Measurements from ENCODE around the gene MAP4K4.

The MAP4K4 gene

GRCh38 chr2:101696272-101697123 lies 1.0 kb upstream of the MAP4K4 start:
- Histone ChIP-seq H3K27me3 (ENCODE audit: control insufficient read depth, insufficient read depth, low read length) (no peaks in the 10 kb centered on the region), H3K9ac (ENCODE audit: low read length) (peak overlapping the region; percentile 78), H3K36me3 (ENCODE audit: control insufficient read depth, insufficient read depth, low read length) (no peaks in the 10 kb centered on the region), H3K4me3 (ENCODE audit: low read length) (peak overlapping the region; percentile 15), H3K4me1 (ENCODE audit: control insufficient read depth, insufficient read depth, low read length) (peaks cover 24% of the 10 kb centered on the region), H3K9me3 (ENCODE audit: control insufficient read depth, low read length) (no peaks in the 10 kb centered on the region)

DNA sequence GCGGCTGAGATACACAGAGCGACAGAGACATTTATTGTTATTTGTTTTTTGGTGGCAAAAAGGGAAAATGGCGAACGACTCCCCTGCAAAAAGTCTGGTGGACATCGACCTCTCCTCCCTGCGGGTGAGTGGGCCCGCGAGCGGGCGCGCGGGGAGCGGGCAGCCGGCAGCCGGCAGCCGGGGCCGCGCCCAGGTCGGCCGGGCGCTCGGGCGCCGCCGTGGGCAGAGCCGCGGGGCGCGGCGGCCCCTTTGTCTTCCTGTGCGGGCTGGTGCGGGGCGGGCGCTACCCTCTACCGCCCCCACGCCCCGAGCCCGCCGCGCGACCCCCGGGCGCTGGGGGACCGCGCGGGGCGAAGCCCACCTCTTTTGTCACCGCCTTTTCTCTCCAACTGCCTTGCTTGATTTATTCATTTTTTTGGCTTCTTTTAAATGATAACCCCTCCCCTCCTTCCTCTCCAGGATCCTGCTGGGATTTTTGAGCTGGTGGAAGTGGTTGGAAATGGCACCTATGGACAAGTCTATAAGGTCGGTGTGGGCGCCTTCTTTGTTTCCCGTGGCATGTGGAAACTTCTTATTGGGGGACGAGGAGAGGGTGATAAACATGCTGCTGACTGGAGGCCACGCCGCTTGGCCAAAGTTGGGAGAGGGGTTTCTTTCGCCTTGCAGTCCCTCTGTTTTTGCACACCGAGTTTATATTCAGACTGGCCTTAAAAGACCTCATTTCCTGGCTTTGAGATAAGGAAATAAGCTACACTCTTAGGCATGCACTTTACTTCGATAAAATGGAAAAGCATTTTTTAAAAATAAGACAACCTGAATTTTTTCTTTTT lies 722 bp downstream of the MAP4K4 start:
- no peaks in the 10 kb centered on the region for H3K9me3 ChIP-seq (ENCODE audit: control insufficient read depth, low read length)

GRCh38 chr2:101698844-101699754 lies 1.6 kb downstream of the MAP4K4 start:
- Histone ChIP-seq H3K27me3 (ENCODE audit: control insufficient read depth, insufficient read depth, low read length) (no peaks in the 10 kb centered on the region), H3K4me3 (ENCODE audit: low read length) (peak overlapping the region; percentile 80), H3K9me3 (ENCODE audit: control insufficient read depth, low read length) (no peaks in the 10 kb centered on the region), H3K36me3 (ENCODE audit: control insufficient read depth, insufficient read depth, low read length) (no peaks in the 10 kb centered on the region), H3K9ac (ENCODE audit: low read length) (peak overlapping the region; percentile 88), H3K4me1 (ENCODE audit: control insufficient read depth, insufficient read depth, low read length) (peaks cover 24% of the 10 kb centered on the region)

More for the DNA sequence above, 722 bp downstream of the MAP4K4 start:
- Histone ChIP-seq H3K4me1 (ENCODE audit: control insufficient read depth, insufficient read depth, low read length) (peaks cover 24% of the 10 kb centered on the region), H3K27me3 (ENCODE audit: control insufficient read depth, insufficient read depth, low read length) (no peaks in the 10 kb centered on the region), H3K4me3 (ENCODE audit: low read length) (peak overlapping the region; percentile 80), H3K36me3 (ENCODE audit: control insufficient read depth, insufficient read depth, low read length) (no peaks in the 10 kb centered on the region), H3K9ac (ENCODE audit: low read length) (peak overlapping the region; percentile 88)

- H3K4me1 ChIP-seq (ENCODE audit: control insufficient read depth, insufficient read depth, low read length): peaks cover 24% of the 10 kb centered on the region
- no peaks in the 10 kb centered on the region for H3K27me3 ChIP-seq (ENCODE audit: control insufficient read depth, insufficient read depth, low read length)
- peak overlapping the region; percentile 88 for H3K9ac ChIP-seq (ENCODE audit: low read length)
- no peaks in the 10 kb centered on the region for H3K9me3 ChIP-seq (ENCODE audit: control insufficient read depth, low read length)
- peak overlapping the region; percentile 80 for H3K4me3 ChIP-seq (ENCODE audit: low read length)
- H3K36me3 ChIP-seq (ENCODE audit: control insufficient read depth, insufficient read depth, low read length): no peaks in the 10 kb centered on the region
Observed at GRCh38 chr2:101699755-101700461, 2.4 kb downstream of the MAP4K4 start.

DNA sequence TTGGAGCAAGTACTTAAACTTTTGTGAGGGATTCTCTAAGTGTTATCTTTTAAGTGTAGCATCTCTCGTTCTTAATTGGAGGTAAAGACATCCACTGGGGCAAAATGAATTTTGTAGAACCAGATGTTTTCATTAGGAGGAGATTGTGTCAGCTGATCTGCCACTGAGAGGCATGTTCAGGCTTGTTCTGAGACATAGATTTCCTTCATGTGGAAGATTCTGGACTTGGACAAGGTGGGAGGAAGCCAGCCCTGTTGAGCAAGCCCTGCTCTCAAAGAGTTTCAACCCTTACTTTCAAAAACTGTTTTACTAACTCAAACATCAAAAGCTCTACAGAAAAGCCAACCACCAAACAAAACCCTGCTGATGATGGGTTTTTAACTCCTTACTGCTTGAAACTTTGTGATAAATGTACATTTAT lies 6.5 kb downstream of the MAP4K4 start:
- H3K36me3 ChIP-seq (ENCODE audit: control insufficient read depth, insufficient read depth, low read length): no peaks in the 10 kb centered on the region
- H3K9ac ChIP-seq (ENCODE audit: low read length): no peak overlapping the region
- no peaks in the 10 kb centered on the region for H3K9me3 ChIP-seq (ENCODE audit: control insufficient read depth, low read length)
- no peak overlapping the region for H3K4me3 ChIP-seq (ENCODE audit: low read length)
- H3K4me1 ChIP-seq (ENCODE audit: control insufficient read depth, insufficient read depth, low read length): peaks cover 16% of the 10 kb centered on the region
- H3K27me3 ChIP-seq (ENCODE audit: control insufficient read depth, insufficient read depth, low read length): no peaks in the 10 kb centered on the region

- peaks cover 14% of the 10 kb centered on the region for H3K4me1 ChIP-seq (ENCODE audit: control insufficient read depth, insufficient read depth, low read length)
- H3K36me3 ChIP-seq (ENCODE audit: control insufficient read depth, insufficient read depth, low read length): no peaks in the 10 kb centered on the region
- no peak overlapping the region for H3K4me3 ChIP-seq (ENCODE audit: low read length)
- no peaks in the 10 kb centered on the region for H3K9me3 ChIP-seq (ENCODE audit: control insufficient read depth, low read length)
- H3K9ac ChIP-seq (ENCODE audit: low read length): no peak overlapping the region
- H3K27me3 ChIP-seq (ENCODE audit: control insufficient read depth, insufficient read depth, low read length): no peaks in the 10 kb centered on the region
Observed at GRCh38 chr2:101704816-101705578, 7.5 kb downstream of the MAP4K4 start.

DNA sequence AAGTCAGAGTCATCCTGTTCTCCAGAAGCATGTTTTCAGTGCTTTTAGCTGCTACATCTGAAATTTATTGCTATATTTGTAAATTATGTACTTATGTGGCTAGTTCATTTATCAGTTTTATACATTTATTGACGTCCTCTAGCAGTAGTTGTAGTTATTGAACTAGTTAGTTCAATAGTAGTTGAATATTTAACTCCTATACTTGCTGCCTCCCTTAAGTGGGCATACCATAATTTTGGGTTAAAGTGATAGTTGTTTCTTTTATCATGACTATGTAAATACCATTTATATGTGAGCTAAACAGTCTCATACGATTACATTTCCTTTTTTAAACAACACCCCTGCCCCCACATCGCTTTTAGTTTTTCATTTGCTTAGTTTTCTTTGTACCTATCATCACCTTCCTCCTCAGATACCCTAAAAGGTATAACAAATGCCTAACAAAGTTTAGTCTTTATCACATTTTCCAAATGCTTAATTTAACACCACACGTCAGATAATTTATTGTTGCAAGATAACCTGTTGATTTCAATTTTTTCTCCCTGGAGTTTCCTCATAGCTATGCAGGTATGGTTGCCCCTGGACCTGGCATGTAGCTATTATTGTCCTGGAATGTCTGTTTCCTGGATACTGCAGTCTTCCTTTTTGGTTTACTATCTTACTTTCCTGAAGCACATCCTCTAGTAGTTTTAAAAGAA lies 8.8 kb downstream of the MAP4K4 start:
- H3K4me1 ChIP-seq (ENCODE audit: control insufficient read depth, insufficient read depth, low read length): peaks cover 23% of the 10 kb centered on the region
- no peaks in the 10 kb centered on the region for H3K36me3 ChIP-seq (ENCODE audit: control insufficient read depth, insufficient read depth, low read length)
- H3K9me3 ChIP-seq (ENCODE audit: control insufficient read depth, low read length): no peaks in the 10 kb centered on the region
- H3K4me3 ChIP-seq (ENCODE audit: low read length): no peak overlapping the region
- no peak overlapping the region for H3K9ac ChIP-seq (ENCODE audit: low read length)
- H3K27me3 ChIP-seq (ENCODE audit: control insufficient read depth, insufficient read depth, low read length): no peaks in the 10 kb centered on the region

DNA sequence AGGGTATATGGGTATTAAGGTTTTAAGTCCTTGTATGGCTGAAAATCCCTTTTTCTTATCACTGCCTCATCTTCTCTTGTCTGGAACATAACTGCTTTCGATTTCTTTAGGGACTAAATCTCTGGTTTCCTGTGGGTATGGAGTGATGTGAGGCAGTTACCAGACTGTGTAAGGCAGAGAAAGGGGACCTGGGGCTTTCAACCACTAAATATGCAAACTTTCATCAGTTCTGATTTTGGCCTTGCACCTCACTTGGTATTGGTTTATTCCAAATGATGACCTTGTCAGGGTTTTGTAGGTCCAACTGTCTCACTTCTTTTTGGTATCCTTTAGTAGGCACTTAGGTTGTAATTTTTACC lies 9.3 kb downstream of the MAP4K4 start:
- no peak overlapping the region for H3K9ac ChIP-seq (ENCODE audit: low read length)
- H3K4me1 ChIP-seq (ENCODE audit: control insufficient read depth, insufficient read depth, low read length): peaks cover 23% of the 10 kb centered on the region
- no peak overlapping the region for H3K4me3 ChIP-seq (ENCODE audit: low read length)
- H3K36me3 ChIP-seq (ENCODE audit: control insufficient read depth, insufficient read depth, low read length): no peaks in the 10 kb centered on the region
- no peaks in the 10 kb centered on the region for H3K27me3 ChIP-seq (ENCODE audit: control insufficient read depth, insufficient read depth, low read length)
- no peaks in the 10 kb centered on the region for H3K9me3 ChIP-seq (ENCODE audit: control insufficient read depth, low read length)

DNA sequence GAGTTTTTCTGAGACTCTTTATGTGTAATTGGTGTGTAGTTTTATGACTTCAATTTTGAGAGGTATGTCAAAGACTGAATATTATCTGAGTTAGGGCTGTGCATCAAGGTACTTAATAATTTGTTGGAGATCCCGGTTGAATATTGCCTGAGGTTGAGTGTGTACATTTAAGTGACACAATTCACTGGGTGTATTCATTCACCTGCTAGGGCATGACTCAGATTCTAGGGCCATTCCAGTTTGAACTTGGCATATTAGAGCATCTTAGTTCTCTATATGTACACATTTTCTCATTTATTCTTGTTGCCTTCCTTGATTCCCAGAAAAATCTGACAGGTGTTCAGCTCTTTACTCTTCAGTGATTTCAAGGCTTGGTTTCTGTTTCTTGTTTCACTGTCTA lies 12.5 kb downstream of the MAP4K4 start:
- H3K4me1 ChIP-seq (ENCODE audit: control insufficient read depth, insufficient read depth, low read length): peaks cover 23% of the 10 kb centered on the region
- no peak overlapping the region for H3K4me3 ChIP-seq (ENCODE audit: low read length)
- H3K36me3 ChIP-seq (ENCODE audit: control insufficient read depth, insufficient read depth, low read length): no peaks in the 10 kb centered on the region
- no peaks in the 10 kb centered on the region for H3K9me3 ChIP-seq (ENCODE audit: control insufficient read depth, low read length)
- no peaks in the 10 kb centered on the region for H3K27me3 ChIP-seq (ENCODE audit: control insufficient read depth, insufficient read depth, low read length)
- H3K9ac ChIP-seq (ENCODE audit: low read length): no peak overlapping the region

- Histone ChIP-seq H3K9me3 (ENCODE audit: control insufficient read depth, low read length) (no peaks in the 10 kb centered on the region), H3K27me3 (ENCODE audit: control insufficient read depth, insufficient read depth, low read length) (no peaks in the 10 kb centered on the region), H3K9ac (ENCODE audit: low read length) (no peak overlapping the region), H3K4me1 (ENCODE audit: control insufficient read depth, insufficient read depth, low read length) (peaks cover 23% of the 10 kb centered on the region), H3K36me3 (ENCODE audit: control insufficient read depth, insufficient read depth, low read length) (no peaks in the 10 kb centered on the region), H3K4me3 (ENCODE audit: low read length) (no peak overlapping the region)
Observed at GRCh38 chr2:101710471-101711318, 13.2 kb downstream of the MAP4K4 start.
